Bronchial epithelial cell (primary cell): ENCODE results near the gene COL23A1. TPM values are rescaled to one million over a fixed set of nuclear protein-coding genes. Genes with fewer than 3 reads are reported as not detected.

ENCODE experiments used
- DNase-seq: peaks from one replicate; pipeline ENCODE4 v3.0.0-alpha.2; 2010; ENCODE audit warnings: low read depth
- FAIRE-seq: peaks from 2 replicates; lab custom pipeline; 2011; peaks lifted over from hg19 to GRCh38; lab: Jason Lieb, UNC
- H3K27me3 ChIP-seq: 2 replicates; pipeline ENCODE4 v1.5.1; 2011; ENCODE audit warnings: low read length; ENCODE audit not compliant: control insufficient read depth, insufficient read depth
- H3K36me3 ChIP-seq: 2 replicates; pipeline ENCODE4 v1.5.1; 2011; ENCODE audit warnings: low read length; ENCODE audit not compliant: control insufficient read depth, insufficient read depth
- H3K4me3 ChIP-seq: 2 replicates; pipeline ENCODE4 v1.5.1; 2011; ENCODE audit warnings: mild to moderate bottlenecking, low read depth, low read length, control low read depth
- CTCF ChIP-seq: IDR thresholded peaks from 2 replicates; pipeline ENCODE4 v1.5.1; 2011; ENCODE audit warnings: mild to moderate bottlenecking, moderate library complexity, low read length, control low read depth, inconsistent platforms; ENCODE audit not compliant: insufficient read depth, severe bottlenecking
- total RNA-seq: library from RNA; depleted of rRNA; stranded (reverse); fragments of >200 nt; gene quantifications from 2 replicates; pipeline ENCODE4 v1.2.1, GENCODE V29; 2014

The COL23A1 gene
- total RNA-seq, 1 donor from 2014 or later, result 0.26 TPM

GRCh38 chr5:178403956-178404600 lies 186.1 kb downstream of the COL23A1 start:
- TF ChIP-seq CTCF, result no peak
- no peak overlapping the region for H3K4me3 ChIP-seq
- no peak for FAIRE-seq
- H3K36me3 ChIP-seq, result no peaks in the 10 kb centered on the region
- no peak for DNase-seq
- no peaks in the 10 kb centered on the region for H3K27me3 ChIP-seq

- no peaks in the 10 kb centered on the region for H3K36me3 ChIP-seq
- no peaks in the 10 kb centered on the region for H3K27me3 ChIP-seq
- no peak overlapping the region for H3K4me3 ChIP-seq
- DNase-seq (no peak), FAIRE-seq (no peak)
- no peak for TF ChIP-seq CTCF
These were observed 186.8 kb downstream of the COL23A1 start for GRCh38 chr5:178403351-178403750.

GRCh38 chr5:178399701-178400095 lies 190.5 kb downstream of the COL23A1 start:
- TF ChIP-seq CTCF, result no peak
- no peaks in the 10 kb centered on the region for H3K27me3 ChIP-seq
- no peak overlapping the region for H3K4me3 ChIP-seq
- FAIRE-seq (no peak), DNase-seq (no peak)
- no peaks in the 10 kb centered on the region for H3K36me3 ChIP-seq

- DNase-seq, result no peak
- FAIRE-seq, result no peak
- H3K36me3 ChIP-seq, result no peaks in the 10 kb centered on the region
- no peaks in the 10 kb centered on the region for H3K27me3 ChIP-seq
- no peak for TF ChIP-seq CTCF
- no peak overlapping the region for H3K4me3 ChIP-seq
These were observed 191.1 kb downstream of the COL23A1 start for GRCh38 chr5:178398901-178399700.

GRCh38 chr5:178396796-178397720 lies 193.1 kb downstream of the COL23A1 start:
- DNase-seq (no peak), FAIRE-seq (no peak)
- no peak overlapping the region for H3K4me3 ChIP-seq

More at GRCh38 chr5:178396796-178397720, 193.1 kb downstream of the COL23A1 start:
- no peak for TF ChIP-seq CTCF
- no peaks in the 10 kb centered on the region for H3K36me3 ChIP-seq
- no peaks in the 10 kb centered on the region for H3K27me3 ChIP-seq
